ENCODE measurements around the gene GPR68.
"Not testable (repeated sequence)": the region's sequence is repeated elsewhere in the genome, so short reads cannot be mapped to it uniquely, and the experiment has no call there.

The GPR68 gene

GRCh38 chr14:91232052-91232451 lies 12.5 kb downstream of the GPR68 start:
- in situ Hi-C loops (cut with HindIII; ENCODE audit: low sequenced_read_pairs): no loop called here

GRCh38 chr14:91231446-91231845 lies 13.1 kb downstream of the GPR68 start:
- in situ Hi-C loops (cut with HindIII; ENCODE audit: low sequenced_read_pairs): no loop called here

- in situ Hi-C loops (cut with HindIII; ENCODE audit: low sequenced_read_pairs): no loop called here
These were observed 14.0 kb downstream of the GPR68 start for GRCh38 chr14:91230397-91231035.

- in situ Hi-C loops (cut with HindIII; ENCODE audit: low sequenced_read_pairs): no loop called here
These were observed 14.7 kb downstream of the GPR68 start for GRCh38 chr14:91229743-91230200.

- in situ Hi-C loops (cut with HindIII; ENCODE audit: low sequenced_read_pairs): no loop called here
These were observed 15.5 kb downstream of the GPR68 start for GRCh38 chr14:91229005-91229382.

GRCh38 chr14:91228112-91229004 lies 16.1 kb downstream of the GPR68 start:
- in situ Hi-C loops (cut with HindIII; ENCODE audit: low sequenced_read_pairs): no loop called here

- in situ Hi-C loops (cut with HindIII; ENCODE audit: low sequenced_read_pairs): no loop called here
These were observed 17.3 kb downstream of the GPR68 start for GRCh38 chr14:91227183-91227628.

GRCh38 chr14:91226360-91226759 lies 18.1 kb downstream of the GPR68 start:
- in situ Hi-C loops (cut with HindIII; ENCODE audit: low sequenced_read_pairs): not testable (repeated sequence)

GRCh38 chr14:91225025-91225424 lies 19.5 kb downstream of the GPR68 start:
- in situ Hi-C loops (cut with HindIII; ENCODE audit: low sequenced_read_pairs): no loop called here

GRCh38 chr14:91223028-91223783 lies 21.3 kb downstream of the GPR68 start:
- in situ Hi-C loops (cut with HindIII; ENCODE audit: low sequenced_read_pairs): no loop called here

GRCh38 chr14:91221270-91221669 lies 23.2 kb downstream of the GPR68 start:
- in situ Hi-C loops (cut with HindIII; ENCODE audit: low sequenced_read_pairs): no loop called here

GRCh38 chr14:91220581-91221000 lies 23.9 kb downstream of the GPR68 start:
- in situ Hi-C loops (cut with HindIII; ENCODE audit: low sequenced_read_pairs): no loop called here

GRCh38 chr14:91219517-91220389 lies 24.8 kb downstream of the GPR68 start:
- in situ Hi-C loops (cut with HindIII; ENCODE audit: low sequenced_read_pairs): no loop called here

GRCh38 chr14:91218014-91218413 lies 26.5 kb downstream of the GPR68 start:
- in situ Hi-C loops (cut with HindIII; ENCODE audit: low sequenced_read_pairs): no loop called here

GRCh38 chr14:91216731-91217226 lies 27.7 kb downstream of the GPR68 start:
- in situ Hi-C loops (cut with HindIII; ENCODE audit: low sequenced_read_pairs): no loop called here

GRCh38 chr14:91215381-91215780 lies 29.1 kb downstream of the GPR68 start:
- in situ Hi-C loops (cut with HindIII; ENCODE audit: low sequenced_read_pairs): no loop called here

GRCh38 chr14:91214306-91214705 lies 30.2 kb downstream of the GPR68 start:
- in situ Hi-C loops (cut with HindIII; ENCODE audit: low sequenced_read_pairs): no loop called here

GRCh38 chr14:91211017-91211416 lies 33.5 kb downstream of the GPR68 start:
- in situ Hi-C loops (cut with HindIII; ENCODE audit: low sequenced_read_pairs): no loop called here

GRCh38 chr14:91207008-91207407 lies 37.5 kb downstream of the GPR68 start:
- in situ Hi-C loops (cut with HindIII; ENCODE audit: low sequenced_read_pairs): loop anchor here (10.0 kb wide), 1 partner anchor 88 kb away; no protein-coding TSS in a partner anchor

- in situ Hi-C loops (cut with HindIII; ENCODE audit: low sequenced_read_pairs): loop anchor here (10.0 kb wide), 1 partner anchor 89 kb away; no protein-coding TSS in a partner anchor
These were observed 39.0 kb downstream of the GPR68 start for GRCh38 chr14:91205459-91205858.
